Subcutaneous abdominal adipose tissue (tissue), 5 donors: ENCODE results near the gene MED27.

Experiments used
- H3K27ac ChIP-seq: one replicate; pipeline ENCODE4 v1.7.0; 2013; ENCODE audit warnings: low read depth, mild to moderate bottlenecking, inconsistent platforms, low read length, moderate library complexity
- H3K27me3 ChIP-seq, 5 donors: one replicate each; pipeline ENCODE4 v1.7.0; 2013; ENCODE audit warnings: low read length in 5 of 5, inconsistent platforms in 1 of 5; ENCODE audit not compliant: control insufficient read depth in 5 of 5, insufficient read depth in 4 of 5
- H3K36me3 ChIP-seq, 5 donors: one replicate each; pipeline ENCODE4 v1.7.0; 2013; ENCODE audit warnings: low read length in 5 of 5; ENCODE audit not compliant: control insufficient read depth in 5 of 5, insufficient read depth in 5 of 5
- H3K4me1 ChIP-seq, 5 donors: one replicate each; pipeline ENCODE4 v1.7.0; 2013; ENCODE audit warnings: low read length in 5 of 5, mild to moderate bottlenecking in 3 of 5, moderate library complexity in 1 of 5; ENCODE audit not compliant: control insufficient read depth in 5 of 5, insufficient read depth in 5 of 5
- H3K4me3 ChIP-seq, 5 donors: one replicate each; pipeline ENCODE4 v1.7.0; 2013; ENCODE audit warnings: low read length in 5 of 5, low read depth in 1 of 5
- H3K9ac ChIP-seq, 5 donors: one replicate each; pipeline ENCODE4 v1.7.0; 2013; ENCODE audit warnings: low read length in 5 of 5, mild to moderate bottlenecking in 4 of 5, moderate library complexity in 3 of 5
- H3K9me3 ChIP-seq, 5 donors: one replicate each; pipeline ENCODE4 v1.7.0; 2013; ENCODE audit warnings: low read length in 5 of 5; ENCODE audit not compliant: control insufficient read depth in 5 of 5
- donor health status: healthy.
- donor health status: healthy.
- donor health status: healthy.
- donor health status: healthy.
- donor health status: healthy.

The MED27 gene

DNA sequence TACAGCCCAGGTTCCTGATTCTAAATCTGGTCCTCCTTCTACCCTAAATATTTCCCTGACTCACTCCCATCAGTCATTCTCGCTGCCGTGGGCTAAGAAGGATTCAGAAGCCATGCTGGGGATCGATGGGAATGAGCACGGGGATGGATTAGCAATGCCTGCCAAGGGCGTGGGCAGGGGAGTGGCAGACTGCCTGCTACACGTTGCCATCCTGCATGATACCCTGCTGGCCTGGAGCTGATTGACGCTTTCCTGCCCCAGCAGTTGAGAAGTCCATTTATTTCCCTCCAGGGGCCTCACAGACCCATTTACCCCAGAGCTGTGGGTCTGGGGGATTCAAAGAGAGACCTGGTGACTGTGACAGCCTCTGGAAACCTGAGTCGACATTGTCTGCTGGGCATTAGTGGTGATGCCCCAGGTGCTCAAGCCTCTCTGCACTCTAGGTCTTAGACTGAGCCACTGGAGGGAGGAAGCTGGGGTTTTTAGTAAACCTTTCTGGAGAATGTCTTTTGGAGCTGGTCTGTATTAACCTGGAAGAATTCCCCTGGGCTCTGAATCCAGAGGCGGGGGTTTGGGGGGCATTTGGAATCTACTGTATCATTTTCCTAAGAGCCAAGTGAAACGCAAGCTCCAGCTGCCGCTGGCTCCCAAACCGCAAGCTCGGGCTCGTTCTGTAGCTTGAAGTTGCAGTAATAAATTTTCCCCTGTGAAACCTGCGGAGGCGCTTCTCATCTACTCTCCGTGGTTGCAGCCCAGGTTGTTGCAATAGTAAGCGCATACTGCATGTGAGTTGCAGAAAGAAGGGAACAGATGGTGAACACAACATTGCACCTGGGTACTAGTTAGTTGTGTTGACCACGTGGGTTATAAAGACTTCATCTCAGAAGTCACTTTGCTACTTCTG lies 263.4 kb downstream of the MED27 start:
- Histone ChIP-seq H3K9ac (no peak overlapping the region), H3K27me3 (peaks cover 14 to 65% (median 32%) of the 10 kb centered on the region in 5 donors), H3K9me3 (no peaks in the 10 kb centered on the region), H3K27ac (no peak overlapping the region), H3K36me3 (no peaks in the 10 kb centered on the region), H3K4me3 (no peak overlapping the region), H3K4me1 (no peaks in the 10 kb centered on the region)

- Histone ChIP-seq H3K27ac (no peak overlapping the region), H3K4me3 (no peak overlapping the region), H3K9me3 (no peaks in the 10 kb centered on the region), H3K36me3 (no peaks in the 10 kb centered on the region), H3K9ac (no peak overlapping the region), H3K4me1 (no peaks in the 10 kb centered on the region), H3K27me3 (peaks cover 20 to 74% (median 46%) of the 10 kb centered on the region in 5 donors)
These were observed 265.0 kb downstream of the MED27 start for GRCh38 chr9:131814707-131815106.

DNA sequence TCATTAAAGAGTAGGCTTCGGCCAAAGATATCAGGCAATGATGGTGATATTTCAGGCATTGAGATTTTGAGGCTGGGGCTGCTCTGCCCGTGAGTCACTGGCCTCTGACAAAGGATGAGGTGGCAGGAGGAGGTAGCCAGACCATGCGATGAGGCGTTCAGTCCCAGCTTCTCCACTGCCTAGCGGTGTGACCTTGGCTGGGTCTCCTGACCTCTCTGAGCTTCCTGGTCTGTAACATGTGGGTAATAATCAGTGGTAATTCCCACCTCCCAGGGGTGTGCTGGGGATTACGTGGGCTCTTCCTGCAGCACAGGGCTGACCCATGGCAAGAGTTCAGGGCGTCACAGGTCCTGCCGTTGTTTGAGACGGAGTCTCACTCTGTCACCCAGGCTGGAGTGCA lies 266.6 kb downstream of the MED27 start:
- H3K27me3 ChIP-seq: peaks cover 35 to 74% (median 52%) of the 10 kb centered on the region in 5 donors

DNA sequence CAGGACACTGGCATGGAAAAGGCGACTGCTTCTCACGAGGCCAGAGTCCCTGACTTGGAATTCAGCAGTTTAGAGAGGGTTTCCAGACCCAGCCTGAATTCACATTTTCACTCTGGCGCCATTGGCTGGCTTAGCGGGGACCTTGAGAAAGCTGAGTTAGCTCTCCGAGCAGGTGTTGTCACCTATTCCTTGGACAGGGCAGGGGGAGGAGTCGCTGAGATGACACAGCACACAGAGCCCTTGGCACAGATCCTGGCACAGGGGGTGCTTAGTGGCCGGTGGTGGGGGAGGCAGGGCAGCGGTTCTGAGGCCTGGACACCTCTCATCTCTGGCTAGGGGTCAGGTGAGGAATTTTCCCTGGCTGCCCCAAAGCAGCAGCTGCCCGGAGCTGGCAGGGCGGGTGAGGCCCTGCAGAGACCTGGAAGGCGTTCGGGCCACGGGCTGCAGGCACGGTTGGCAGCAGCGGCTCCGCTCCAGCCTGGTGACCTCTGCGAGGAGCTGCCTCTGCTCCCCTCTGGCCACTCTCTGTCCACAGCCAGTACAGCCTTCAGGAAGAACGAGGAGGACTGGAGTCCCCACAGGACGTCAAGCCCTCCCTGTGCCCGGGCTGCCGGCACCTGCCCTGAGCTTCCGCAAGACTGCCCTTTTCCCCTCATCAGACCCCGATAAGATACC lies 267.4 kb downstream of the MED27 start:
- Histone ChIP-seq H3K4me3 (no peak overlapping the region), H3K27ac (no peak overlapping the region), H3K27me3 (peaks cover 35 to 78% (median 57%) of the 10 kb centered on the region in 5 donors), H3K9me3 (no peaks in the 10 kb centered on the region), H3K36me3 (no peaks in the 10 kb centered on the region), H3K9ac (no peak overlapping the region), H3K4me1 (peaks cover 0 to 3% (median 0%) of the 10 kb centered on the region in 5 donors)

More for the DNA sequence above, 266.6 kb downstream of the MED27 start:
- no peak overlapping the region for H3K9ac ChIP-seq
- no peaks in the 10 kb centered on the region for H3K36me3 ChIP-seq
- no peak overlapping the region for H3K27ac ChIP-seq
- no peaks in the 10 kb centered on the region for H3K4me1 ChIP-seq
- no peaks in the 10 kb centered on the region for H3K9me3 ChIP-seq
- no peak overlapping the region for H3K4me3 ChIP-seq

- Histone ChIP-seq H3K9ac (no peak overlapping the region), H3K4me1 (peaks cover 0 to 3% (median 0%) of the 10 kb centered on the region in 5 donors), H3K27ac (no peak overlapping the region), H3K27me3 (peaks cover 40 to 73% (median 59%) of the 10 kb centered on the region in 5 donors), H3K9me3 (no peaks in the 10 kb centered on the region), H3K36me3 (no peaks in the 10 kb centered on the region), H3K4me3 (no peak overlapping the region)
These were observed 268.3 kb downstream of the MED27 start for GRCh38 chr9:131811405-131811804.

- Histone ChIP-seq H3K9ac (no peak overlapping the region), H3K36me3 (no peaks in the 10 kb centered on the region), H3K4me1 (peaks cover 0 to 3% (median 0%) of the 10 kb centered on the region in 5 donors), H3K27me3 (peaks cover 48 to 69% (median 56%) of the 10 kb centered on the region in 5 donors), H3K4me3 (no peak overlapping the region), H3K27ac (no peak overlapping the region), H3K9me3 (no peaks in the 10 kb centered on the region)
These were observed 269.1 kb downstream of the MED27 start for GRCh38 chr9:131810351-131811170.
